Measurements from ENCODE around the gene KCNQ1. TPM values are rescaled to one million over a fixed set of nuclear protein-coding genes. Genes with fewer than 3 reads are reported as not detected.

Gene KCNQ1
- total RNA-seq, 6 donors from 2014 or later: 18.0 to 45.4 (median 32.7) TPM

- H3K27ac ChIP-seq: no peak overlapping the region
- H3K27me3 ChIP-seq: no peaks in the 10 kb centered on the region
- ATAC-seq (ENCODE audit: low FRiP score in 2 of 2) (no peak), DNase-seq (no peak)
- no peak overlapping the region for H3K4me3 ChIP-seq
- peaks cover 0 to 10% (median 4%) of the 10 kb centered on the region in 4 donors for H3K36me3 ChIP-seq
- peaks cover 0 to 7% (median 3%) of the 10 kb centered on the region in 4 donors for H3K4me1 ChIP-seq
- TF ChIP-seq EP300 (IDR thresholded peaks at IDR 0.05) (no peak), POLR2A (IDR thresholded peaks at IDR 0.05) (no peak), POLR2AphosphoS5 (IDR thresholded peaks at IDR 0.05) (no peak), CTCF (IDR thresholded peaks at IDR 0.05) (no peak)
- H3K9me3 ChIP-seq: no peaks in the 10 kb centered on the region
- WGBS, 2 donors: 69 to 88% methylated on average over 3 to 4 of the region's 4 CpGs
Measured at GRCh38 chr11:2584434-2584811, 139.6 kb downstream of the KCNQ1 start.

- DNase-seq (peak; percentile 12 to 53), ATAC-seq (ENCODE audit: low FRiP score in 2 of 2) (no peak)
- H3K9me3 ChIP-seq: no peaks in the 10 kb centered on the region
- no peak for TF ChIP-seq EP300 (IDR thresholded peaks at IDR 0.05)
- TF ChIP-seq POLR2A (IDR thresholded peaks at IDR 0.05): no peak
- TF ChIP-seq POLR2AphosphoS5 (IDR thresholded peaks at IDR 0.05): no peak
- TF ChIP-seq CTCF (IDR thresholded peaks at IDR 0.05): no peak
- WGBS, 2 donors: 92 to 93% methylated on average over 5 to 18 of the region's 18 CpGs
- no peaks in the 10 kb centered on the region for H3K27me3 ChIP-seq
- H3K4me1 ChIP-seq: peaks cover 0 to 7% (median 3%) of the 10 kb centered on the region in 4 donors
- no peak overlapping the region for H3K27ac ChIP-seq
- no peak overlapping the region for H3K4me3 ChIP-seq
- peaks cover 0 to 16% (median 6%) of the 10 kb centered on the region in 4 donors for H3K36me3 ChIP-seq
Measured at GRCh38 chr11:2584812-2585565, 140.2 kb downstream of the KCNQ1 start.

GRCh38 chr11:2585566-2586086, 140.8 kb downstream of the KCNQ1 start:
- peaks cover 0 to 7% (median 3%) of the 10 kb centered on the region in 4 donors for H3K4me1 ChIP-seq
- H3K27ac ChIP-seq: no peak overlapping the region
- H3K4me3 ChIP-seq: no peak overlapping the region
- 91 to 93% methylated on average over 2 to 6 of the region's 6 CpGs for WGBS, 2 donors
- ATAC-seq (ENCODE audit: low FRiP score in 2 of 2) (no peak), DNase-seq (peak; percentile 12 to 28)
- no peak for TF ChIP-seq POLR2AphosphoS5 (IDR thresholded peaks at IDR 0.05)
- no peak for TF ChIP-seq POLR2A (IDR thresholded peaks at IDR 0.05)
- TF ChIP-seq EP300 (IDR thresholded peaks at IDR 0.05): no peak
- TF ChIP-seq CTCF (IDR thresholded peaks at IDR 0.05): no peak
- H3K9me3 ChIP-seq: no peaks in the 10 kb centered on the region
- no peaks in the 10 kb centered on the region for H3K27me3 ChIP-seq
- peaks cover 0 to 19% (median 6%) of the 10 kb centered on the region in 4 donors for H3K36me3 ChIP-seq

- Histone ChIP-seq H3K4me1 (peaks cover 0 to 7% (median 3%) of the 10 kb centered on the region in 4 donors), H3K27me3 (no peaks in the 10 kb centered on the region), H3K9me3 (no peaks in the 10 kb centered on the region), H3K27ac (no peak overlapping the region), H3K4me3 (no peak overlapping the region), H3K36me3 (peaks cover 0 to 23% (median 6%) of the 10 kb centered on the region in 4 donors)
- DNase-seq (peak in 1 of 2 donors; percentile 61), ATAC-seq (ENCODE audit: low FRiP score in 2 of 2) (no peak)
- 87 to 96% methylated on average over 6 to 16 of the region's 18 CpGs for WGBS, 2 donors
- TF ChIP-seq POLR2AphosphoS5 (IDR thresholded peaks at IDR 0.05): no peak
- TF ChIP-seq CTCF (IDR thresholded peaks at IDR 0.05): no peak
- no peak for TF ChIP-seq EP300 (IDR thresholded peaks at IDR 0.05)
- no peak for TF ChIP-seq POLR2A (IDR thresholded peaks at IDR 0.05)
Measured at GRCh38 chr11:2586087-2586792, 141.4 kb downstream of the KCNQ1 start.

Data from upper lobe of left lung (tissue), 6 donors.